GM12864 (cell line): ENCODE data around the gene KMT2E.

Experiments
- DNase-seq: peaks from one replicate; pipeline ENCODE4 v3.0.0-alpha.2; 2011; ENCODE audit warnings: low read depth
- H3K4me3 ChIP-seq: 2 replicates; pipeline ENCODE4 v1.5.1; 2011; ENCODE audit warnings: mild to moderate bottlenecking, low read depth, low read length, control low read depth
- TF ChIP-seq, protein P1 (sequence below): IDR thresholded peaks from 2 replicates; pipeline ENCODE4 v1.5.1; 2011; ENCODE audit warnings: low read depth, mild to moderate bottlenecking, moderate library complexity, low read length, control low read depth, inconsistent platforms; ENCODE audit errors: missing control alignments

Gene KMT2E

DNA sequence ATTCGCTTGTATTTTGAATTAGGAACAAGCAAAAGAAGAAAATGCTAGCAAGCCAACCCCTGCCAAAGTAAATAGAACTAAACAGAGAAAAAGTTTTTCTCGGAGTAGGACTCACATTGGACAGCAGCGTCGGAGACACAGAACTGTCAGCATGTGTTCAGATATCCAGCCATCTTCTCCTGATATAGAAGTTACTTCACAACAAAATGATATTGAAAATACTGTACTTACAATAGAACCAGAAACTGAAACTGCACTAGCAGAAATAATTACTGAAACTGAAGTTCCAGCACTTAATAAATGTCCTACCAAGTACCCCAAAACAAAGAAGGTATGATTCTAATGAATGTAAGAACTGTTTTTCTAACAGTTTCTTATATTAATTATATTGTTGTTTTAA is 87.9 kb downstream of the KMT2E start:
- no peak for DNase-seq
- TF ChIP-seq, protein P1, sequence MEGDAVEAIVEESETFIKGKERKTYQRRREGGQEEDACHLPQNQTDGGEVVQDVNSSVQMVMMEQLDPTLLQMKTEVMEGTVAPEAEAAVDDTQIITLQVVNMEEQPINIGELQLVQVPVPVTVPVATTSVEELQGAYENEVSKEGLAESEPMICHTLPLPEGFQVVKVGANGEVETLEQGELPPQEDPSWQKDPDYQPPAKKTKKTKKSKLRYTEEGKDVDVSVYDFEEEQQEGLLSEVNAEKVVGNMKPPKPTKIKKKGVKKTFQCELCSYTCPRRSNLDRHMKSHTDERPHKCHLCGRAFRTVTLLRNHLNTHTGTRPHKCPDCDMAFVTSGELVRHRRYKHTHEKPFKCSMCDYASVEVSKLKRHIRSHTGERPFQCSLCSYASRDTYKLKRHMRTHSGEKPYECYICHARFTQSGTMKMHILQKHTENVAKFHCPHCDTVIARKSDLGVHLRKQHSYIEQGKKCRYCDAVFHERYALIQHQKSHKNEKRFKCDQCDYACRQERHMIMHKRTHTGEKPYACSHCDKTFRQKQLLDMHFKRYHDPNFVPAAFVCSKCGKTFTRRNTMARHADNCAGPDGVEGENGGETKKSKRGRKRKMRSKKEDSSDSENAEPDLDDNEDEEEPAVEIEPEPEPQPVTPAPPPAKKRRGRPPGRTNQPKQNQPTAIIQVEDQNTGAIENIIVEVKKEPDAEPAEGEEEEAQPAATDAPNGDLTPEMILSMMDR: no peak
- H3K4me3 ChIP-seq: no peak overlapping the region

DNA sequence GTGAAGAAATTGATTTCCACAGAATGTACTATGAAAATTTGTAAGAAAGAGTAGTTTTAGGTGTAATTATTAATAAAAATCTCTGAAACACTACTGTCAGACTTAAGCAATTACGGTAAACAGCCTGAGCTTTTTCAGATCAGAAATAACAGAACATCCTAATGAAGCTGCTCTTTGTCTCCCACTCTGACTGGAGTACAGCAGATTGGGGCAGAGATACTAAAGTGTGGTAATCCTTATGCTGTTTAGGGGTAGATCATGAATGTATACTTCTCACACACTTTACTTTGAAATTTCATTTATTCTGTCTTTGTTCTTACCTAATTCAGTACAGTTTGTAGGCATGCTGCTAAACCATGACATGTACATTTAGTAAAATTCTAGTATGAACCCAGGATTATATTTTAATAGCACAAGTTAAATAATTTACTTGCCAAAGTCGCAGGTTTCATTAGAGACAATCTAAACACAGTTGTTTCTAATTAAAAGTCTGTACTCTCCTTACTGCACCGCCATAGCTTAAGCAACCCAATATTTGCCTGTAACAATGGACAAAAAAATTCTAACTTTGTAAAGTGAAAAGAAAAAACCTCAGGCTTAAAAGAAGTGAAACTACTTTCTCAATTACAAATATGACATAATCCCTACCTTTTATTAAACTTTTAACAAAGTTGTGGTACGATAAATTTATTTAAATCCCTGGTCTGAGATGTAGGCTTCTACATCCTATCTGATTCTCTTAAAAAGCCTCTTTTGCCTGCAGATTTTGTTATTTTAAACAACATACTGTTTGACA is 88.8 kb downstream of the KMT2E start:
- no peak for DNase-seq
- no peak overlapping the region for H3K4me3 ChIP-seq
- TF ChIP-seq, protein P1: no peak

DNA sequence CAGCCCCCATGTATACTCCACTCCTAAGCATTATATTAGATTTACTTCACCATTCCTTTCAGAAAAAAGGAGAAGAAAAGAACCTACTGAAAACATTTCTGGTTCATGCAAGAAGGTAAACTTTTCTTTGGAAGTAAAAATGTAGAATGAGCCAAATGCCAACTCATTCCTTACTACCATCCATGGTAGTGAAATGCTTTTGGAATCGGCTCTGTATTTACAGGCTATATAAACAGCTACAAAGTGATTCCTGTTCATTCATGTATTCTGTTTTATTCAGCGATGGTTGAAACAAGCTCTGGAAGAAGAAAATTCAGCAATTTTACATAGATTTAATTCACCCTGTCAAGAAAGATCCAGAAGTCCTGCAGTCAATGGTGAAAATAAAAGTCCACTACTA is 91.6 kb downstream of the KMT2E start:
- TF ChIP-seq, protein P1: no peak
- no peak for DNase-seq
- no peak overlapping the region for H3K4me3 ChIP-seq

DNA sequence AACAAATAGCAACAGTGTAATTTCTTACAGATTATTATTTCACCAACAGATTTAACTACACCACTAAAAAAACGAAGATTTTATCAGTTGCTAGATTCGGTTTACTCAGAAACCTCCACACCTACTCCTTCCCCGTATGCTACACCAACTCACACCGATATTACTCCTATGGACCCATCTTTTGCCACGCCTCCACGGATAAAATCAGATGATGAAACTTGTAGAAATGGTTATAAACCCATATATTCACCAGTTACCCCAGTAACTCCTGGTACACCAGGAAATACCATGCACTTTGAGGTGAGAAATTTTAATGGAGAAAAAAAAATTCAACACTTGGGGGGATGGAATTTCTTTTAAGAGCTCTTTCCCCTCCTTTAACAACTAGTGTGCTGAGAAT is 92.5 kb downstream of the KMT2E start:
- TF ChIP-seq, protein P1: no peak
- H3K4me3 ChIP-seq: no peak overlapping the region
- no peak for DNase-seq

DNA sequence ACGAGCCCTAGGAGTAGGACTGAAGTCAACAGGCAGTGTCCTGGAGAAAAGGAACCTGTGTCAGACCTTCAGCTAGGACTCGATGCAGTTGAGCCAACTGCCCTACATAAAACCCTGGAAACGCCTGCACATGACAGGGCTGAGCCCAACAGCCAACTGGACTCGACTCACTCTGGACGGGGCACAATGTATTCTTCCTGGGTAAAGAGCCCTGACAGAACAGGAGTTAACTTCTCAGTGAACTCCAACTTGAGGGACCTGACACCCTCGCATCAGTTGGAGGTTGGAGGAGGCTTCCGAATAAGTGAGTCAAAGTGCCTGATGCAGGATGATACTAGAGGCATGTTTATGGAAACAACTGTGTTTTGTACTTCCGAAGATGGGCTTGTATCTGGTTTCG is 93.5 kb downstream of the KMT2E start:
- H3K4me3 ChIP-seq: no peak overlapping the region
- DNase-seq: no peak
- TF ChIP-seq, protein P1: no peak

DNA sequence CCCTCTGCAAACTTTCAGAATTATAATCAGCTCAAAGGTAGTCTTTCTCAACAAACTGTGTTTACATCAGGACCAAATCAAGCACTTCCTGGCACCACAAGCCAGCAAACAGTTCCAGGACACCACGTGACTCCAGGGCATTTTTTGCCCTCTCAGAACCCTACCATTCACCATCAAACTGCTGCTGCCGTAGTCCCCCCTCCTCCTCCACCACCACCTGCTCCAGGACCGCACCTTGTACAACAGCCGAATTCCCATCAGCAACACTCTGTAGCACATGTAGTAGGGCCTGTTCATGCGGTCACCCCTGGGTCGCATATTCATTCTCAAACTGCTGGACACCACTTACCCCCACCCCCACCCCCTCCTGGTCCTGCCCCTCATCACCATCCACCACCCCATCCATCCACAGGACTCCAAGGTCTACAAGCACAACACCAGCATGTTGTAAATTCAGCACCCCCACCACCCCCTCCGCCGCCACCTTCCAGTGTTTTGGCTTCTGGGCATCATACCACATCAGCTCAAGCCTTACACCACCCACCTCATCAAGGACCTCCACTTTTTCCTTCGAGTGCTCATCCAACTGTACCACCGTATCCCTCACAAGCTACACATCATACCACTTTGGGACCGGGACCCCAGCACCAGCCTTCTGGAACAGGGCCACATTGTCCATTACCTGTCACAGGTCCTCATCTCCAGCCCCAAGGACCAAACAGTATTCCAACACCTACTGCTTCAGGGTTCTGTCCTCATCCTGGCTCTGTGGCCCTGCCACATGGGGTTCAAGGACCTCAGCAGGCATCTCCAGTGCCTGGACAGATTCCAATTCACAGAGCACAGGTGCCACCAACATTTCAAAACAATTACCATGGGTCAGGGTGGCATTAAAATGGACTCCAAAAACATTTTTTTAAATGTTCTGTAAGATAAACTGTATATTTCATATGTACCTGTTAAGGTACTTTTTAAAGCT is 98.7 kb downstream of the KMT2E start:
- DNase-seq: no peak

More for the DNA sequence above, 98.7 kb downstream of the KMT2E start:
- TF ChIP-seq, protein P1: no peak
- H3K4me3 ChIP-seq: no peak overlapping the region
